Spleen (tissue), 7 donors: Measurements from ENCODE around the gene ZNF569.

Source experiments
- POLR2A ChIP-seq, 3 donors: fragments of 450-650 bp; IDR thresholded peaks; one replicate each; pipeline ENCODE4 v1.5.1; 2017; ENCODE audit warnings: antibody characterized with exemption in 3 of 3, mild to moderate bottlenecking in 1 of 3
- POLR2AphosphoS5 ChIP-seq, 3 donors: sonication (generic); formaldehyde crosslinking; IDR thresholded peaks; one replicate each; pipeline ENCODE4 v1.5.1; 2017; ENCODE audit warnings: antibody characterized with exemption in 3 of 3
- TF ChIP-seq, protein P1 (sequence below), 11 experiments: fragments of 200-600 bp in 7 of 11; fragments of 450-650 bp in 4 of 11; sonication (generic) in 4 of 11; IDR thresholded peaks in 8 of 11; conservative IDR thresholded peaks in 3 of 11; 1 replicate in 7 of 11; 2 replicates in 4 of 11; pipeline versions ENCODE4 v1.4.0 to v1.8.0; 2016 to 2021; ENCODE audit warnings: antibody characterized with exemption in 11 of 11, inconsistent platforms in 4 of 11, mild to moderate bottlenecking in 1 of 11
- donor health status: DM: no; HTN: no; CAD: no; lungs with moderate emphysema.
- donor health status: DM: no; HTN: no; CAD: no.
- donor health status: DM: no; HTN: no; CAD: no.

DNA sequence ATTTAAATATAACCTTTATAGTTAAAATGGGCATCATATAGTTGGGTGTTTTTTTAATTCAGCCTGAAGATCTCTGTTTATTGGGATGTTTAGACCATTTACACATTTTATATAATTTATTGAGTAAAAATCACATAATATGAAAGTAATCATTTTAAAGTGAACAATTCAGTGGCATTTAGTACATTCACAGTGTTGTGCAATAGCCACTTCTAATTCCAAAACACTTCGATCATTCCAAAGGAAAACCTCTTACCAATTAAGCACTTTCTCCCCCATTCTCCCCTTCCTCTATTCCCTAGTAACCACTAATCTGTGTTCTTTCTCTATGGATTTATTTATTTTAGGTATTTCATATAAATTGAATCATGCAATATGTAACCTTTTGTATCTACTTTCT is 66.2 kb downstream of the ZNF569 start:
- TF ChIP-seq, protein P1, sequence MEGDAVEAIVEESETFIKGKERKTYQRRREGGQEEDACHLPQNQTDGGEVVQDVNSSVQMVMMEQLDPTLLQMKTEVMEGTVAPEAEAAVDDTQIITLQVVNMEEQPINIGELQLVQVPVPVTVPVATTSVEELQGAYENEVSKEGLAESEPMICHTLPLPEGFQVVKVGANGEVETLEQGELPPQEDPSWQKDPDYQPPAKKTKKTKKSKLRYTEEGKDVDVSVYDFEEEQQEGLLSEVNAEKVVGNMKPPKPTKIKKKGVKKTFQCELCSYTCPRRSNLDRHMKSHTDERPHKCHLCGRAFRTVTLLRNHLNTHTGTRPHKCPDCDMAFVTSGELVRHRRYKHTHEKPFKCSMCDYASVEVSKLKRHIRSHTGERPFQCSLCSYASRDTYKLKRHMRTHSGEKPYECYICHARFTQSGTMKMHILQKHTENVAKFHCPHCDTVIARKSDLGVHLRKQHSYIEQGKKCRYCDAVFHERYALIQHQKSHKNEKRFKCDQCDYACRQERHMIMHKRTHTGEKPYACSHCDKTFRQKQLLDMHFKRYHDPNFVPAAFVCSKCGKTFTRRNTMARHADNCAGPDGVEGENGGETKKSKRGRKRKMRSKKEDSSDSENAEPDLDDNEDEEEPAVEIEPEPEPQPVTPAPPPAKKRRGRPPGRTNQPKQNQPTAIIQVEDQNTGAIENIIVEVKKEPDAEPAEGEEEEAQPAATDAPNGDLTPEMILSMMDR (IDR thresholded peaks at IDR 0.05 in 8 of 11, conservative IDR thresholded peaks at IDR 0.05 in 3 of 11) = no peak
- TF ChIP-seq POLR2A (IDR thresholded peaks at IDR 0.05) (no peak), POLR2AphosphoS5 (IDR thresholded peaks at IDR 0.05) (no peak)
